SH-SY5Y (cell line): Measurements from ENCODE around the gene TLE6.

Experiments
- GATA2 ChIP-seq: IDR thresholded peaks from 2 replicates; pipeline ENCODE4 v1.6.1; 2011; ENCODE audit warnings: mild to moderate bottlenecking, low read depth, low read length
- GATA3 ChIP-seq: IDR thresholded peaks from 2 replicates; pipeline ENCODE4 v1.6.1; 2011; ENCODE audit warnings: low read depth, mild to moderate bottlenecking, low read length, moderate library complexity

- TF ChIP-seq GATA2 (no peak), GATA3 (no peak)
Measured at GRCh38 chr19:2992958-2993357, 15.6 kb downstream of the TLE6 start.
